T-helper 2 cell treated with Interferon-gamma antibody and Interleukin-4, amounts not matched to agents 5 μg/mL and 100 μg/mL, for 36 hours (primary cell): ENCODE results near the gene PGAP3.
A peak's percentile ranks its signal among the peaks of the same experiment; 100 is the strongest.

Experiments
- DNase-seq: peaks from one replicate; pipeline ENCODE4 v3.0.0; 2021; ENCODE audit warnings: low spot score
- H3K27ac Mint-ChIP-seq: one replicate; pipeline ENCODE4 v1.8.0; 2021; ENCODE audit warnings: mild to moderate bottlenecking, mixed read lengths
- H3K27me3 Mint-ChIP-seq: one replicate; pipeline ENCODE4 v1.8.0; 2021; ENCODE audit warnings: low read depth, mixed read lengths
- H3K36me3 Mint-ChIP-seq: one replicate; pipeline ENCODE4 v1.8.0; 2021; ENCODE audit warnings: low read depth, mixed read lengths
- H3K4me1 Mint-ChIP-seq: one replicate; pipeline ENCODE4 v1.8.0; 2021; ENCODE audit warnings: low read depth, mixed read lengths
- H3K4me3 Mint-ChIP-seq: one replicate; pipeline ENCODE4 v1.8.0; 2022; ENCODE audit warnings: mild to moderate bottlenecking, moderate library complexity, mixed read lengths
- H3K9me3 Mint-ChIP-seq: one replicate; pipeline ENCODE4 v1.8.0; 2021; ENCODE audit warnings: mixed read lengths

The PGAP3 gene

GRCh38 chr17:39639566-39640458 lies 48.0 kb downstream of the PGAP3 start:
- Mint-ChIP-seq H3K4me1 (peaks cover 46% of the 10 kb centered on the region), H3K27ac (peak overlapping the region; percentile 29), H3K4me3 (peak overlapping the region; percentile 16), H3K27me3 (no peaks in the 10 kb centered on the region), H3K36me3 (peaks cover 5% of the 10 kb centered on the region), H3K9me3 (no peaks in the 10 kb centered on the region)
- DNase-seq: no peak

GRCh38 chr17:39639043-39639442 lies 48.8 kb downstream of the PGAP3 start:
- H3K4me1 Mint-ChIP-seq: peaks cover 49% of the 10 kb centered on the region
- peaks cover 5% of the 10 kb centered on the region for H3K36me3 Mint-ChIP-seq
- H3K9me3 Mint-ChIP-seq: no peaks in the 10 kb centered on the region
- no peak for DNase-seq
- no peak overlapping the region for H3K4me3 Mint-ChIP-seq
- no peak overlapping the region for H3K27ac Mint-ChIP-seq
- no peaks in the 10 kb centered on the region for H3K27me3 Mint-ChIP-seq

GRCh38 chr17:39638317-39638716 lies 49.5 kb downstream of the PGAP3 start:
- H3K9me3 Mint-ChIP-seq: no peaks in the 10 kb centered on the region
- H3K4me1 Mint-ChIP-seq: peaks cover 46% of the 10 kb centered on the region
- H3K27ac Mint-ChIP-seq: peak overlapping the region; percentile 81
- peaks cover 5% of the 10 kb centered on the region for H3K36me3 Mint-ChIP-seq
- no peak for DNase-seq
- no peaks in the 10 kb centered on the region for H3K27me3 Mint-ChIP-seq
- peak overlapping the region; percentile 94 for H3K4me3 Mint-ChIP-seq

- Mint-ChIP-seq H3K4me1 (peaks cover 37% of the 10 kb centered on the region), H3K4me3 (peak within 1 kb of the TSS; percentile 94), H3K9me3 (no peaks in the 10 kb centered on the region), H3K27me3 (no peaks in the 10 kb centered on the region), H3K27ac (peak within 1 kb of the TSS; percentile 81), H3K36me3 (peaks cover 5% of the 10 kb centered on the region)
- peak; percentile 88 for DNase-seq
Observed at GRCh38 chr17:39636927-39637736, 50.7 kb downstream of the PGAP3 start, which contains the start of gene STARD3. TSS of gene STARD3 (plus strand) at chr17:39637144. CDS start at chr17:39653532, 16,388 bp downstream.

GRCh38 chr17:39636587-39636926 lies 51.3 kb downstream of the PGAP3 start:
- H3K4me3 Mint-ChIP-seq: peak overlapping the region; percentile 94
- H3K36me3 Mint-ChIP-seq: peaks cover 5% of the 10 kb centered on the region
- no peaks in the 10 kb centered on the region for H3K9me3 Mint-ChIP-seq
- H3K27me3 Mint-ChIP-seq: peaks cover 5% of the 10 kb centered on the region
- H3K4me1 Mint-ChIP-seq: peaks cover 41% of the 10 kb centered on the region
- H3K27ac Mint-ChIP-seq: peak overlapping the region; percentile 41
- DNase-seq: no peak

- Mint-ChIP-seq H3K9me3 (no peaks in the 10 kb centered on the region), H3K36me3 (peaks cover 5% of the 10 kb centered on the region), H3K4me1 (peaks cover 41% of the 10 kb centered on the region), H3K4me3 (peak overlapping the region; percentile 94), H3K27me3 (peaks cover 11% of the 10 kb centered on the region), H3K27ac (no peak overlapping the region)
- no peak for DNase-seq
Observed at GRCh38 chr17:39635614-39636176, 52.2 kb downstream of the PGAP3 start.

GRCh38 chr17:39634384-39634871 lies 53.4 kb downstream of the PGAP3 start:
- Mint-ChIP-seq H3K27ac (no peak overlapping the region), H3K4me1 (peaks cover 34% of the 10 kb centered on the region)

GRCh38 chr17:39633570-39634183 lies 54.2 kb downstream of the PGAP3 start:
- peaks cover 5% of the 10 kb centered on the region for H3K36me3 Mint-ChIP-seq
- H3K9me3 Mint-ChIP-seq: no peaks in the 10 kb centered on the region
- H3K27me3 Mint-ChIP-seq: peaks cover 20% of the 10 kb centered on the region
- H3K4me1 Mint-ChIP-seq: peaks cover 28% of the 10 kb centered on the region
- no peak overlapping the region for H3K4me3 Mint-ChIP-seq
- H3K27ac Mint-ChIP-seq: no peak overlapping the region
- DNase-seq: no peak

More at GRCh38 chr17:39634384-39634871, 53.4 kb downstream of the PGAP3 start:
- H3K27me3 Mint-ChIP-seq: peaks cover 14% of the 10 kb centered on the region
- no peaks in the 10 kb centered on the region for H3K9me3 Mint-ChIP-seq
- H3K4me3 Mint-ChIP-seq: no peak overlapping the region
- peaks cover 5% of the 10 kb centered on the region for H3K36me3 Mint-ChIP-seq
- no peak for DNase-seq

- Mint-ChIP-seq H3K4me3 (no peak overlapping the region), H3K9me3 (no peaks in the 10 kb centered on the region), H3K27me3 (peaks cover 30% of the 10 kb centered on the region), H3K36me3 (no peaks in the 10 kb centered on the region), H3K27ac (no peak overlapping the region), H3K4me1 (peaks cover 17% of the 10 kb centered on the region)
- no peak for DNase-seq
Observed at GRCh38 chr17:39632153-39632941, 55.5 kb downstream of the PGAP3 start.

- Mint-ChIP-seq H3K9me3 (no peaks in the 10 kb centered on the region), H3K4me1 (peaks cover 15% of the 10 kb centered on the region), H3K36me3 (no peaks in the 10 kb centered on the region), H3K27me3 (peaks cover 36% of the 10 kb centered on the region), H3K4me3 (no peak overlapping the region), H3K27ac (peak overlapping the region; percentile 13)
- DNase-seq: no peak
Observed at GRCh38 chr17:39631403-39631802, 56.5 kb downstream of the PGAP3 start.

- Mint-ChIP-seq H3K4me3 (no peak overlapping the region), H3K36me3 (no peaks in the 10 kb centered on the region), H3K27me3 (peaks cover 51% of the 10 kb centered on the region)
Observed at GRCh38 chr17:39629898-39630297, 58.0 kb downstream of the PGAP3 start.

GRCh38 chr17:39629494-39629880 lies 58.4 kb downstream of the PGAP3 start:
- Mint-ChIP-seq H3K4me3 (no peak overlapping the region), H3K9me3 (no peaks in the 10 kb centered on the region), H3K36me3 (no peaks in the 10 kb centered on the region), H3K27me3 (peaks cover 55% of the 10 kb centered on the region), H3K27ac (no peak overlapping the region), H3K4me1 (peaks cover 10% of the 10 kb centered on the region)
- no peak for DNase-seq

More at GRCh38 chr17:39629898-39630297, 58.0 kb downstream of the PGAP3 start:
- Mint-ChIP-seq H3K9me3 (no peaks in the 10 kb centered on the region), H3K4me1 (peaks cover 10% of the 10 kb centered on the region), H3K27ac (no peak overlapping the region)
- DNase-seq: no peak
